ENCODE measurements around the gene ETV6.

The ETV6 gene

DNA sequence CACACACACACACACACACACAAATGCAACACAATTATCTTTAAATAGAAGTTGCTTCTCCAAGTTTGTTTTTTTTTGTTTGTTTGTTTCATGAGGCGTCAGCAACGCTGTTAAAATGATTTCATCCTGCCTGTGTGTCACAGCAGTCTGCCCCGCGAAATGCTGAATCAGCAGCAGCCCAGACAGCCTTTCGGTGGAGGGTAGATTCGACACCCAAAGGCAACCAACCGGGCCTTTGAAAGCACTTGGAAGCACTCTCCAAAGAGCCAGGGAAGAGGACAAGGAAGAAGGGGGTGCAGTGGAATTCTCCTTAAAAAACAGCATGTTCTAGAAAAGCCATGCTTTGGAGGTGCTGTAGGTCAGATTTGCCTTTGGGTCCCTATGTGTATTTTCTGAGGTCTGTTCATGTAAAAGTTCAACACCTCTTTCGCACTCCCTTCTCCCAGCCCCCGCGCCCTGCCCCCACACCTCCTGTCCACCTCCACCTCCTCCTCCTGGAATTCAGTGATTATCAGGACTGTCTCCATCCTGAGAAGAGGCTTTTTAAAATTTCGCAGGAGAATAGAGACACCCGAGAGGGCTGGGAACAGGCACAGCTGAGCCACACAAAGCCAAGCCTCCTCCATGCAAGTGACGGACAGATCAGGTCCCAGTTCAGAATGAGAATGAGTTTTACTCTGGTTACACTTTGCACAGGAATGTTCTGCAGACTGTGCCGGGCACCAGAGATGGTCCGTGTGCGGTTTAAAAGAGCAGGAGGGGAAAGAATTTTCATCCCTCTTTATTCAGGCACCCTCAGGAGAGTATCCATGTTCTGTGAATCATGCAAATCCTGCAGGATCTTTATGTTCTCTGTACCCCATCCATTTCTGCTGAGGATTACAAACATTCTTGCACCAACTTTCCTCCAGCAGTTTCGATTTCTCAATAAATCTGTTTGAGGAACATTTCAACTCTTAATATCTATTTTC lies 177.9 kb downstream of the ETV6 start:
- DNase-seq (ENCODE audit: low spot score): peak; percentile 15

DNA sequence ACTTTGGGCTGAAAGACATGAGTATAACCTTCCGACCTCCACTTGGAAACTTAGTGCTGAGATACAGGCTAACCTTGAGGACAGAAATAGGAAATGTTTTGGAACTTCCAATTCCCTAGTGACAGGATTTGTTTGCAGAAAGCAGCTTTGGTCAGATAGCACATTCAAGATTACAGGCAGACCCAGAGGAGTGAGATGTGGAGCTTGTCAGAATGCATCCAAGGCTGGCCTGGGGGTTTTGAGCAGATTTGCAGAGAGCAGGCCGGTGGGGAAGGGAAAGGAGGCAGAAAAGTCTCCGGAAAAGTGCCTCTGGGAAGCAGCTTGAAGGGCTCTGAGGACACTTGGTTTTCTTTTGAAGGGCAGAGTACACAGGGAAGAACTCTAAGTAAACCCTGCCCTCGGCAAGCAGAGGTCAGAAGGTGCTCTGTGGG lies 180.3 kb downstream of the ETV6 start:
- no peak for DNase-seq (ENCODE audit: low spot score)

DNA sequence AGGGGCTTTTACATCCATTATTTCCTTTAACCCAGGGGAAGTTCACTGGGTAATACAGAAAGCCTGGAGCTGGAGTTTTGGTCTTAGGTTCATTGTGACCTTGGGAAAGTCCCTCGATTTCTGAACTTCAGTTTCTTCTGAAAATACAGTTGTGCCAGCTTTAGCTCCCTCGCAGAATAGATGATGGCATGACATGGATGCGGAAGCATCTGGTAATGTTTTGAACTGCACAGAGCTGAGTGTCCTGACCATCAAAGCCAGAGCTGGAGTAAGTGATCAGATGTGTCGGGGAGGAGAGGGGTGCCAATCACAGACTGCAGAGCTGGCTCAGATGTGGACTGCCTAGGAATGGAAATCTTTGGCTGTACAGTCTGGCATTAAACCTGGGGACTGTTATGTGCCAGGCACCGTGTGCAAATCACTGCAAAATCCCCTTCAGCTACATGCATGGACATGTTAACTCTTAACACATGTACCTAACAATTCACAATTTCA lies 180.9 kb downstream of the ETV6 start:
- DNase-seq (ENCODE audit: low spot score): no peak

DNA sequence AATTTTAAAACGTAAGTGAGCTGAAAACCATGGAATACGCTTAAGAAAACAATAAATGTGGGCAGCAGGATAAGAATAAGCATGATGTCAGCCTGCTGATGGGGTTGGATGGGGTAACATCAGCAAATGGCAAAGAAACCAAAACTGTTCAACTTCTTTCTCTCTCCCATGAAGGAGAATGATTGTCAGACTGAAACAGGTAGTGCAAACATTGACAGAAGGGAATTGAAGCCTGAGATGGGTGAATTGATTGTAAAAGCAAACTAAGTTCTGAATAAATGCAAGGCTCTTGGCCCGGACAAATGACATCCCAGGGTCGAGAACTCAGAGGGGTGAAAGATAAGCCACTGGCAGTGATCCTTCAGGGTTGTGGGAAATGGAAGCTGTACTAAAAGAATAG lies 182.6 kb downstream of the ETV6 start:
- DNase-seq (ENCODE audit: low spot score): no peak

DNA sequence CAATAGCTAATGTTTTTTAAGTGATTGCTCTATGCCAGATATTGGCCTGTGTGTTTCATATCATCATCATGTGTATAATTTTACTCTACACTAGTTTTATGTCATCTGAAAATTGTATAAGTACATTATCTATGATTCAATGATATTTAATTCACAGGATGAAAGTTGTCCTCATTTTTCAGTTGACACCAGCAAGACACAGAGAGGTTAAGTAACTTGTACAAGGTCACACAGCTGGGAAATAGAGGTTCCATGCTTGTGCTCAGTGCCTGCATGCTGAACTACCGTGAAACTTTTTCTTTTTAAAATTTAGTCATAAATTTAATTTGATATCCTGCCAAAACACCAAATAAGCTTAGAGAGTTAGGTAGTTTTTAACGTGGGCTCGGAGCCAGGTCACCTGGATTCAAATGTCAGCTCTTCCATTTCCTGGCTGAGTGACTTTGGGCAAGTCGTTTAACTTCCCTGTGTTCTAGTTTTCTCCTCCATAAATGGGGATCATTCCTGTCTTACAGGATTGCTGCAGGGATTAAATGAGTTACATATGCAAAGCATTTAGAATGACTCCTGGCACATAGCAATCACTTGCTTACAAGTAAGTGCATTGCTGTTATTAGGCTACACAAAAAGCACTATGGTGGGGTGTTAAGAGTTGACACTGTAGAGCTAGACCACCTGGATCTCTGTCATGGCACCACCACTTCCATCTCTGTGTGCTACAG lies 183.9 kb downstream of the ETV6 start:
- no peak for DNase-seq (ENCODE audit: low spot score)

DNA sequence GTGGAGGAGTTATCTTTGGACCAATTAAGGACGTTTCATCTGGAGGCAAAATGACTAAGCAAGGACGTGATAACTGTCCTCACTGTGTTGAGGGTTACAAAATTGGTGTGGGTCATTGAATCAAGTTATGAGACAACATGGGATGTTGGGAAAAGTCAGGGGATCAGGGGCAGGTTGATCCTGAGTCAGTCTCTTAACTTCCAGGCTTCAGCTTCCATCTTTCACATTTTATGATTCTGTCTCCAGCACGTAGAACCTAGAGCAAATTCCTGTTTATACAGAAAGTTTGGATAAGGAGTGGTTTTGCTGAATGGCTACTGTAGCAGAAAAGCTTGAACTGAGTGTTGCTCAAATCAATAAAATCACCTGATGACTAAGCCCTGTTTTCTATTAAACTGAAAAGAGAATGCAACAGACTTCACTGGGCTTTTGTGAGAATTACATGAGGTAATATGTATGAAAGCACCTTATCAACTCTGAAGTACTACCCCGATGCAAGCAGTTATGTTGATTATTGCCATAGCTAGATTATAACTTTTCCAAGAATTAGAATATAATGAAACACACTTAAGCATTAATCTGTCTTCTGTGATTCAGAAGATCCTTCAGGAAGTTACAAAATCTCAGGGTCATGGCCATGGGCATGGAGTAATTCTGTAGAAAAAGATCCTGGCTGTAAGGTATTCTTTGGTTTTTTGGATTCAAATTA lies 184.8 kb downstream of the ETV6 start:
- peak; percentile 30 for DNase-seq (ENCODE audit: low spot score)

DNA sequence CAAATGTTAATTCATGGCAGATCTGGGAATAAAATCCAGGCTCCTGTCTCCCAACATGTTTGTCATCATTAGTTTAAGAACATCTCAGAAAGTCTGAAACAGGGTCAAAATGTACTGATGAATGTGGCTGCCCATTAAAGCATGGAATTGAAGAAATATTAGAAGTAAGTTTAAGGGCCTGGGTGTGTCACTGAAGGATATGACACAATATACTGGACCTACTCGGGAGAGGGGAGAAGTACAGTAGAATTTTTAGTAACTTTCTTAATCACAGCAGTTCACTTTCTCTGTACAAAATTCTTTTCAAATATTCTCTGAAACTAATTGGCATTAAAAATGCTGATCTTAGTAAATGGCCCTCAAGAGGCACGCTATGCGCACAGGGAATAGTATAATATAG lies 185.5 kb downstream of the ETV6 start:
- DNase-seq (ENCODE audit: low spot score): peak; percentile 32

DNA sequence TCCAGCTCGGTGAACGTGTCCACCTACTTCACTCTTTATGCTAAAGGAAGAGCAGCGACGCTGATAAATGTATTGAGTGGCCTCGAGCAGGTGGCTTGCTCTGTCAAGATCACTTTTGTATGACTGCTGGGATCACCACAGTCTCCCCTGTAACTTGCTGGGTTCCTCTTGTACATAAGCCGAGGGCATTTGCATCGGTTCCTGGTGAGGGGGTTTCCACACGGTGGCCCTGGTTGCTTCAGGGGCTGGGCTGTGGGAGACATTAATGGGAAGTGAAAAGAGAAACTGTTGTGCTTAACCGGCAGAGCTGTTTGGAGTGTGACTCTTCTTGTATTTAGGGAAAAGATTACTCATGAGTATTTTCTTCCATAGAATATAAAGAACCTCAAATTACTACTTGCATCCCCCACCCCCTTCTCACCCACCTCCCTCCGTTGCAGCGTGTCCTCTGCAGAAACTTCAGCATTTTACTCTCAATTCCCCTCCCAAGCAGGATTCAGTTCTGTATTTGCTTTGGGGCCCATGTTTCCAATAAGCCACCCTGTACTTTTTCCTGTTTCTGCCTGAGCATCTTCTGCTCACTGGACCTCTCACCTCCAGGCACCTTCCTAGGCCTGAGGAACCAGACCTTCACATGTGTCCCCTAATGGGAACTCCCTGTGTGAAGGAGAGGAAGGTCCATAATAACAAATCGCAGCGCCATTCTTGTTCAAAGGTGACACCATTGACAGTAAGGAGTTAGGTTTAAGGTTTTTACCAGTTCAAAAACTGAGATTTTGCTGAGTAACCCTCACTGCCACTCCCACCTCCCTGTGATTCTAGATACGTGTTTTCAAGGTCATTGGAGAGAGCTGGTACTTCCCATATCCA lies 187.0 kb downstream of the ETV6 start:
- no peak for DNase-seq (ENCODE audit: low spot score)

DNA sequence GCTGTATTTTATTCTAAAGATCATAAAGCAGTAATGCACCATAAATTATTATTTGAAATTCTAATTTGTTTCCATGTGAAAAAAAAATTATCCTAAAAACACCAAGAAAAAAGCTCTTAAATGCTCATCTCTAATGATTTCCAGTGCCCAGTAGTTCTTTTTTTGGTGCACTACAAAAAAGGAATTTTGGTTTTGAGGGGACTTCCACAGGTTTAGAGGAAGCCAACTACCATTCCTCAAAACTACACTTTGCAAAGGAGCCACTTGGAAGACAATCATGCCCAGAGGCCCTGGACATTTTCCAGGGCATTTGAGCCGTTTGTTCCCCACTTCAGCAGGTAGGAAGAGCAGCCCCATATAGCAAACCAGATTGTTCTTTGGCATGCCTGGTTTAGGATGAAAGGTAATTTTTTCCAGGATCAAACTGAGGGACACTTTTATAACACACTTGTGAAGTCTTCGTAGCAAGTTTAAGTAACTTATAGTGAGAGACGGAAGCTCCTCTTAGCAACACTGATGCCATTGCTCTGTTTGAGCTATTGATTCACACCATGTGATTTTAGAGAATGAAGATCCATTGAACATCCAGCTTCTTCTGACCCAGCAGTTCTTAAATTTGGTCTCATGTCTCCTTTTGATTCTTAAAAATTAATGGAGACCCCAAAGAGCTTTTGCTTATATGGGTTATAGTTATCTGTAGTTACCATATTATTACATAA lies 187.9 kb downstream of the ETV6 start:
- no peak for DNase-seq (ENCODE audit: low spot score)

DNA sequence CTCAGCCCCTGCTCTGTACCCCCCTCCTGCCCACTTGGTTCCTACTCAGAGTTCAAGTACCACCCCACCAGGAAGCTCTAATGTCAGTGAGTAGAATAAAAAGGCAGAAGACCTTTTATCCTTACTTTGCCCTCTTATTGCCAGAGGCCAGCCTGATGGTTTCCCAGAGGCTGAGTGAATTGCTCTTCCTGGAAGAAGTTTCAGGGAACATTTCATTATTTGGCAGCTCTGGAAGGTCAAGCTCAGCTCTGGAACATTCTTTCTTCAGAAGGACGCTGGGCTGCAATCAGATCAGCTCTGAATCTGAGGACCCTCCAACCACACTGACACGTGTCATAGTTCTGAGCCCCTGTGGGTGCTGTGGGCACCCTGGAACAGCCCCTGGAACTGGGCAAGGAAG lies 188.9 kb downstream of the ETV6 start:
- no peak for DNase-seq (ENCODE audit: low spot score)

DNA sequence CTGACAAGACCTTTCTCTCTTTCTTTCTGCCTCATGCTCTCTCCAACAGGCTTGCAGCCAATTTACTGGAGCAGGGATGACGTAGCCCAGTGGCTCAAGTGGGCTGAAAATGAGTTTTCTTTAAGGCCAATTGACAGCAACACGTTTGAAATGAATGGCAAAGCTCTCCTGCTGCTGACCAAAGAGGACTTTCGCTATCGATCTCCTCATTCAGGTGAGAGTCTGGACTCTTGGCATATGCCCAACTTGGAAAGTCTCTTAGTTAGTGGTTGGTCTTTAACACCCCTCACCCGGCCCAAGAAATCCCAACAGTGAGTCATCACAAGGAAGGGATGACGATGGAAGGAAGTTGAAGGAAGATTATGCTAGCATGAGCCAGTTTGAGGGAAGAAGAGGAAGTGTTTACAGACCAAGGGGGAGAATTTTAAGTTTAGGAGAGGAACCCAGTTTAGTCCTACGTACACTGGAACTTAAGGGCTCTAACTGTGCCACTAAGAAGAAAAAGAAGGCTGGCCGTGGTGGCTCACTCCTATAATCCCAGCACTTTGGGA lies 189.7 kb downstream of the ETV6 start:
- DNase-seq (ENCODE audit: low spot score): no peak

DNA sequence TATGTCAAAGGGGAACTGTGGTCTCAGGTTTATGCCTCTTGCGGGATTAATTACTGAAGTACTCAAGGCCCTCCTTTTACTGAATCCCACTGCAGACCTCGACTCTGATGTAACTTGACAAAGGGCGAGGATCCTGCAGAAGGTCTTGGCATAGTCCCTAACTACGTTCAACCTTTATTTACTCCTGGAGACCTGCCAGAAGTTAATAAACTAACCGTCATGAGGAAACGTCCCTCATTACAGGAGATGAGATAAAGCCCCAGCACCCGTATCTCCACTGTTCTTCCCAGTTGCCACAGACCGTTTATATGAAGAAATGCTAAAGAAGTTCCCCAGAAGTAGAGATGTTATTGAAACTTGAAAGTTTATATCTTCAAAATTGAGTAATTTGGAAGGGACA lies 190.9 kb downstream of the ETV6 start:
- DNase-seq (ENCODE audit: low spot score): no peak

DNA sequence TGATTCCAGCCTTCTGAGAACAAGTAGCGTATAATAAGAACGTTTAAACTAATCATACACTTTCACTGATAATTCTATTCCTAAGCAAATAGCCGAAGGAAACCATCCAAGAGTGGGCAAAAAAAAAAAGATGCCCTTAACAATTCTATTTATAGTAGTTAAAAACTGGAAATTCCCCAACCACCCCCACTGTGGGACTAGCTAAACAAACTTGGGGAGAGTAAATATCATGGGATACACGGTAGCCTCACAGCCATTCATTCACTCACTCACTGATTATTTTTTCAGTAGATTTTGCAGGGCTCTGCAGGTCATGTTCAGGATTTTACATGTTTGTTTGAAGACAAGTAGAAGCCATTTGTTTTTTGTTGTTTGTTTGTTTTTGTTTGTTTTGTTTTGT lies 197.0 kb downstream of the ETV6 start:
- DNase-seq (ENCODE audit: low spot score): no peak

DNA sequence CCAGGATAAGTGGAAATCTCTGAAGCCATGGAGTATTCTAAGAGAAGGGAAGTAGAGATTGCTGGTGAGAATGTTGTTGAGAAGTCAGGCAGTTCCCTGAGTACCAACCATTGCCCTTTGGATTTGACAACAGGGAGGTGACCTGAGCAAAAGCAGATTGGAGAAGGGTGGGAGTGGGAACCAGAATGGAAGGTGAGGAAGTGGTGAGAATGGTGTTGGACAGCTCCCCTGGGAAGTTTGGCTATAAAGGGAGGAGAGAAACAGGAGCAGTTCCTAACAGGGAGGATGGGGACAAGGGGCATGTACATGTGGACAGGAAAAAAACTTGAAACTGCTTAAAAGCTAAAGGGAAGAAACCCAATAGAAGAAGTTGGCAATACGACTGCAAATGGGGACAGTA lies 198.1 kb downstream of the ETV6 start:
- no peak for DNase-seq (ENCODE audit: low spot score)

DNA sequence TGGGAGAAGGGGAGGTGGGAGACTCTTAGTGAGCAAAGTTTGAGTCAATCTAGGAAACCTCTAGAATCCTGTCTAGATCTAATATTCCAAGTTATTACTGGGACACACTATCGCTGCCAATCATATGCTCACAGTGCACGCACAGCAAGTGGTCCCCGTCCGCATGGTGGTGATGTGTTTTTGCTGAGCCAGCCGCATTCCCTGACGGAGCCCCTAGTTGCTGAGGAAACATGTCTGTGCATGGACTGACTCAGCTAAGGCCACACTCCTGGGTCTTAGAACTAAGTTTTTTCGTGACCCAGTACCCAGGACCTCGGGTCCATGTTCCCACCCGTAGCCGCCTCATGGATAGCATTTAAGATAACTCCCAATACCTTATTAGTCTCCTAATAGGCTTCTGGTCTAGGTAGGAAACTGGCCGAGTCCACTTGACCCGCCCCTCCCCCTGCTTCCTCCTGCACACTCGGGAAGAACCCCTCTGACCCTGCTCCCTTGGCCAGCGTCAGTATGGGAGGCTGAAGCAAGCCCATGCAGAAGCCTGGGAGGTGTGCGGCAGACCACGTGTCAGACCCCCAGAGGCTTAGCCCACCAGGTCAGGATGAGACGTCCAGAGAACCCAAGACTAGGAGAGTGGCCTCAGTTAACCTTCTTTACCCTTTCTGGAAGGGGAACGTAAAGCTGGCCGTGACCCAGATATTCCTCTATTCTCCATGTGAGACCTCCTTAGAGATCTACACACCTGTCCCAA lies 200.5 kb downstream of the ETV6 start:
- DNase-seq (ENCODE audit: low spot score): no peak

DNA sequence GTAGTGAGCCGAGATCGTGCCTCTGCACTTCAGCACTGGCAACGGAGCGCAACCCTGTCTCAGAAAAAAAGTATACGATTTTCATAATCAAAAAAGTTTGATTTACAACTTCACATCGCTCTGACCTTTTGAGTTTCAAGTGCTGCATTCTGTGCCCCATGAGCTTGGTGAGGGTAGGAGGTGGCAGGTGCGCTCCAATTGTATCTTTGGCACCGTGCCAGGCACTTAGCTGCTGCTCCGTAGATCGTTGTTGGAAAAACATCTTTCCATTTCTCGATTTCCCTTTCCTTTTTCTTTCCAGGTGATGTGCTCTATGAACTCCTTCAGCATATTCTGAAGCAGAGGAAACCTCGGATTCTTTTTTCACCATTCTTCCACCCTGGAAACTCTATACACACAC lies 203.7 kb downstream of the ETV6 start:
- DNase-seq (ENCODE audit: low spot score): no peak

DNA sequence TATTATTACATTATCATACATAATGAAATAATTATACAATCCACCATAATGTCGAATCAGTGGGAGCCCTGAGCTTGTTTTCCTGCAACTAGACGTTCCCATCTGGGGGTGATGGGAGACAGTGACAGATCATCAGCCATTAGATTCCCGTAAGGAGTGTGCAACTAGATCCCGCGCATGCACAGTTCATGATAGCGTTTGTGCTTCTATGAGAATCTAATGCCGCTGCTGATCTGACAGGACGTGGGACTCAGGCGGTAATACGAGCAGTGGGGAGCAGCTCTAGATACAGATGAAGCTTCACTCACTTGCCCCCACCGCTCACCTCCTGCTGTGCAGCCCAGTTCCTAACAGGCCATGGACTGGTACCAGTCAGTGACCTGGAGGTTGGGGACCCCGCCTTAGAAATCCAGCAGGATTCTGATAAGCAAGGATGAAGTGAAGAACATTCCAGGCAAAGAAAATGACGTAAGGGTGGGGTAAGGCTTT lies 204.6 kb downstream of the ETV6 start:
- DNase-seq (ENCODE audit: low spot score): no peak

DNA sequence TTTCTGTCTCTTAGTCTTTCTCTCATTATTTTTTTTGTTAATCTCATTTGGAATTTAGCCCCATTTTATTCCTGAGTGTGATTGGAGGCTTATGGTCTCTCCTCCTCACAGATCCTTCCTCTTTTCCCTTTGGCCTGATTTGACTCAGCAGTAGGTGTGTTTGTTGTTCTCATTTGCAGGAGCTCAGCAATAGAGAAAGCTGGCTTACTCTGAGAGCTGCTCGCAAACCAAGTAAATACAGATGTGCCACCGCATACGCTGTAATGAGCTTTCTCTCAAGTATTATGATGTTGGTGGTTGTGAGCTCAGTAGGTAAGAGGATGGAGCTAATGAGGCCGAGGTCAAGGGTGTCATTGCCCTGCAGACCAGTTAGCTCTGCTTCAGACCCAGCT lies 206.5 kb downstream of the ETV6 start:
- no peak for DNase-seq (ENCODE audit: low spot score)

DNA sequence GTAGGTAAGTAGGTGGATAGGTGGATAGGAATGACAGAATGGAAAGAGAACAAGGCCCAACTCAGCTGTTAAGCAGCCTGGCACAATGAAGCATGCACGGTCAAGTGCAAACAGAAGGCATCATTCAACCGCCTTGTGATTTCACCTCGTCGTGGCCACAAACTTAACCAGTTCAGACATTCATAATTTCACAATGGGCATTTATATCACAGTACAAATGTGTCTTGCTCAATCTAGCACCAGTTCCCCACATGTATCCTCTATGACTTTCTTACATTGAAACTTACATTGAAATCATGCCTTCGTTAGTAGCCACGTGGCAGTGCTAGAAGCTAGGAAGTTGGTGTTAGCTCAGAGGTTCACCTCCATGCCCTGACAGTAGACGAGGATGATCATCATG lies 207.5 kb downstream of the ETV6 start:
- no peak for DNase-seq (ENCODE audit: low spot score)

All from GM03348 (cell line).